HepG2 (cell line): Measurements from ENCODE around the gene MMAA. TPM values are rescaled to one million over a fixed set of nuclear protein-coding genes. Genes with fewer than 3 reads are reported as not detected.

Source experiments
- ATAC-seq: fragments of 200-7000 bp; cut with Tn5 transposase; 3 replicates; pipeline ENCODE4 v1.9.1; 2020; ENCODE audit warnings: mild to moderate bottlenecking, moderate library complexity
- BruUV-seq: library from RNA; stranded (reverse); fragments of 400-500 nt; replicated peaks from 2 replicates; lab custom pipeline; 2021; lab: Mats Ljungman, UMichigan
- CTCF ChIA-PET: fragments of 300-600 bp; formaldehyde crosslinking; extraction: SDS; loops from one replicate; lab custom pipeline; 2021; ENCODE audit warnings: low total read pairs, inconsistent platforms, low intra/inter-chr PET ratio; lab: Yijun Ruan, JAX
- POLR2A ChIA-PET: fragments of 350-600 bp; sonication (Branson Sonifier 250); formaldehyde crosslinking; loops from one replicate; lab custom pipeline; 2020; ENCODE audit warnings: antibody characterized with exemption, inconsistent platforms; lab: Yijun Ruan, JAX
- DNase-seq: peaks from one replicate; pipeline ENCODE4 v3.0.0-alpha.2; 2015; ENCODE audit warnings: low spot score
- FAIRE-seq: peaks from 3 replicates; lab custom pipeline; 2011; peaks lifted over from hg19 to GRCh38; lab: Jason Lieb, UNC
- H2AFZ ChIP-seq: one replicate; pipeline ENCODE4 v1.6.1; 2011; ENCODE audit warnings: low read length, inconsistent platforms
- H3K27ac ChIP-seq: fragments of 300-600 bp; 3 replicates; pipeline ENCODE4 v1.8.0; 2011; ENCODE audit warnings: mixed run types, mild to moderate bottlenecking, mixed read lengths, low read length, inconsistent platforms; ENCODE audit not compliant: insufficient read depth; ENCODE audit errors: extremely low read length
- H3K27me3 ChIP-seq, 2 experiments: fragments of 200-600 bp in 1 of 2; 2 replicates in 1 of 2; 3 replicates in 1 of 2; pipeline versions ENCODE4 v1.6.0 to v1.8.0; 2011; ENCODE audit warnings: low read length in 2 of 2, mild to moderate bottlenecking in 2 of 2, moderate library complexity in 2 of 2, inconsistent platforms in 1 of 2; ENCODE audit not compliant: insufficient read depth in 2 of 2, control insufficient read depth in 1 of 2
- H3K36me3 ChIP-seq, 2 experiments: fragments of 200-600 bp in 1 of 2; replicated peaks in 1 of 2; 2 replicates in 1 of 2; 3 replicates in 1 of 2; pipeline versions ENCODE4 v1.5.1 to v1.8.0; 2011; ENCODE audit warnings: low read length in 2 of 2, inconsistent platforms in 1 of 2; ENCODE audit not compliant: insufficient read depth in 2 of 2, control insufficient read depth in 1 of 2
- H3K4me1 ChIP-seq: 2 replicates; pipeline ENCODE4 v1.5.1; 2012; ENCODE audit warnings: low read length, inconsistent platforms; ENCODE audit not compliant: insufficient read depth
- H3K4me2 ChIP-seq: 2 replicates; pipeline ENCODE4 v1.6.0; 2011; ENCODE audit warnings: low read depth, low read length, inconsistent platforms
- H3K4me3 ChIP-seq, 3 experiments: fragments of 200-600 bp in 1 of 3; sonication (generic), shearing (Covaris generic) in 1 of 3; replicated peaks in 1 of 3; 2 replicates each; pipeline ENCODE4 v1.5.1; 2011 to 2016; ENCODE audit warnings: low read length in 3 of 3, inconsistent platforms in 2 of 3, low read depth in 2 of 3, mild to moderate bottlenecking in 2 of 3, control low read depth in 1 of 3, mixed read lengths in 1 of 3; ENCODE audit not compliant: insufficient read depth in 1 of 3
- H3K79me2 ChIP-seq: one replicate; pipeline ENCODE4 v1.6.1; 2011; ENCODE audit warnings: low read length, inconsistent platforms; ENCODE audit not compliant: insufficient read depth
- H3K9ac ChIP-seq: 2 replicates; pipeline ENCODE4 v1.6.0; 2011; ENCODE audit warnings: mild to moderate bottlenecking, low read depth, low read length, inconsistent platforms; ENCODE audit not compliant: insufficient read depth
- H3K9me3 ChIP-seq: 2 replicates; pipeline ENCODE4 v1.5.1; 2012; ENCODE audit warnings: mild to moderate bottlenecking, low read length
- H4K20me1 ChIP-seq: 2 replicates; pipeline ENCODE4 v1.6.0; 2011; ENCODE audit warnings: inconsistent platforms, mild to moderate bottlenecking, low read length, moderate library complexity; ENCODE audit not compliant: insufficient read depth
- ATRX ChIP-seq: sonication (generic); formaldehyde crosslinking; IDR thresholded peaks from 2 replicates; pipeline ENCODE4 v1.4.0; 2020; ENCODE audit warnings: missing genetic modification reagents, borderline replicate concordance
- FOSL2 ChIP-seq: sonication (generic); formaldehyde crosslinking; IDR thresholded peaks from 2 replicates; pipeline ENCODE4 v1.4.0; 2020; ENCODE audit warnings: missing genetic modification reagents
- HMGA1 ChIP-seq: sonication (generic); formaldehyde crosslinking; conservative IDR thresholded peaks from 2 replicates; pipeline ENCODE4 v1.4.0; 2020; ENCODE audit warnings: missing genetic modification reagents
- MAF1 ChIP-seq: sonication (generic); formaldehyde crosslinking; IDR thresholded peaks from 2 replicates; pipeline ENCODE4 v1.5.0; 2020; ENCODE audit warnings: missing genetic modification reagents, borderline replicate concordance
- MXD1 ChIP-seq: sonication (generic); formaldehyde crosslinking; IDR thresholded peaks from 2 replicates; pipeline ENCODE4 v1.4.0; 2020; ENCODE audit warnings: mild to moderate bottlenecking, missing genetic modification reagents
- PHF5A ChIP-seq: IDR thresholded peaks from one replicate; pipeline ENCODE4 v1.6.1; 2018; ENCODE audit warnings: low read depth, missing genetic modification reagents; ENCODE audit not compliant: unreplicated experiment
- SIX4 ChIP-seq: sonication (generic); formaldehyde crosslinking; IDR thresholded peaks from 2 replicates; pipeline ENCODE4 v1.4.0; 2020; ENCODE audit warnings: missing genetic modification reagents
- TARDBP ChIP-seq: sonication (generic); formaldehyde crosslinking; IDR thresholded peaks from 2 replicates; pipeline ENCODE4 v1.8.0; 2022; ENCODE audit warnings: mild to moderate bottlenecking, missing genetic modification reagents
- ZBTB44 ChIP-seq: sonication (generic); formaldehyde crosslinking; IDR thresholded peaks from 2 replicates; pipeline ENCODE4 v1.4.0; 2020; ENCODE audit warnings: missing genetic modification reagents
- ZNF614 ChIP-seq: IDR thresholded peaks from 2 replicates; pipeline ENCODE4 v1.6.1; 2018; ENCODE audit warnings: missing biosample characterization, missing genetic modification reagents, inconsistent platforms, borderline replicate concordance
- ZNF720 ChIP-seq: sonication (generic); formaldehyde crosslinking; IDR thresholded peaks from 2 replicates; pipeline ENCODE4 v1.4.0; 2020; ENCODE audit warnings: missing genetic modification reagents
- ZNF749 ChIP-seq: sonication (generic); formaldehyde crosslinking; IDR thresholded peaks from 2 replicates; pipeline ENCODE4 v1.8.0; 2022; ENCODE audit warnings: mild to moderate bottlenecking, missing genetic modification reagents, moderate library complexity, borderline replicate concordance
- WGBS: methylation state at CpG from one replicate; pipeline ENCODE4 v1.1.6; 2017; ENCODE audit warnings: low lambda C conversion rate; 5-methylcytosine and 5-hydroxymethylcytosine counted together
- in situ Hi-C: cut with HindIII; loops from 2 replicates; pipeline ENCODE4 v1.10.0; 2017; ENCODE audit warnings: low pct_unique_long_range_greater_than_20kb; ENCODE audit not compliant: extremely low pct_ligation_motif_present
- intact Hi-C: fragments of 100-400 bp; cut with micrococcal nuclease; formaldehyde crosslinking; loops from one replicate; pipeline ENCODE4 v1.10.0; 2022; ENCODE audit not compliant: unreplicated experiment
- polyA plus RNA-seq, 8 experiments: library from polyadenylated mRNA; depleted of rRNA in 3 of 8; stranded (reverse) in 7 of 8; unstranded in 1 of 8; fragments of >200 nt; fragmentation: Illumina TruSeq in 4 of 8; extraction: Trizol in 4 of 8; gene quantifications; 2 replicates each; pipeline versions ENCODE4 v1.2.1 to v1.2.3, GENCODE V29; 2011 to 2016; ENCODE audit warnings: low read depth in 4 of 8, missing spikeins in 1 of 8, mixed read lengths in 1 of 8; ENCODE audit not compliant: insufficient read depth in 1 of 8
- total RNA-seq, 5 experiments: library from RNA; depleted of rRNA; stranded (reverse); fragments of >200 nt; fragmentation: Illumina TruSeq; extraction: Trizol; gene quantifications; 2 replicates each; pipeline ENCODE4 v1.2.3, GENCODE V29; 2016; ENCODE audit warnings: low read depth in 1 of 5
- TF ChIP-seq, protein P1 (sequence below): sonication (generic); formaldehyde crosslinking; conservative IDR thresholded peaks from 2 replicates; pipeline ENCODE4 v1.4.0; 2020; ENCODE audit warnings: mild to moderate bottlenecking, missing genetic modification reagents, moderate library complexity

MMAA gene
- total and polyA plus RNA-seq, 2 of the 13 experiments (the other 11 are each of a cell fraction or from before 2014, with no cell fraction given), result 1.3 to 2.8 TPM

DNA sequence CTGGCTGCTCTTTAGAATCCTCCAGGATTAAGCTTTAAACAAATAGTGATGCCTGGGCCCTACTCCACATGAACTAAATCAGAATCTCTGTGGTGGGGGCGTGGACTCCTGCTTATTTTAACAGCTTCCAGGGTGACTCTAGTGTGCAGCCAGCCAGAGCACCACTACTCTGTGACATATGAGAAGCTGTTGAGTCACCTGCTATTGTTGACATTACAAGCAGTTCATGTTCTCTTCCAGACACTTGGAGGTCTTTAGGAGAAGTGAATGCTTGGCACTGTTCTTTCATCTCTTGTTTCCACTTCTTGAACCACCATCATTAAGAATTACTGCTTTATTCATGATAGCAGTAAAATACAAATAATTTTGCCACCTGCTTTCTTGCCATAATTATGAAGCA, 60.3 kb downstream of the MMAA start:
- peak; percentile 69; the same call in 2 of the 3 replicates for ATAC-seq
- ChIA-PET POLR2A (no interaction called here), CTCF (no interaction called here)
- Histone ChIP-seq H4K20me1 (no peaks in the 10 kb centered on the region), H3K79me2 (no peaks in the 10 kb centered on the region), H3K4me1 (peaks cover 17% of the 10 kb centered on the region), H3K9me3 (no peaks in the 10 kb centered on the region), H2AFZ (no peak overlapping the region)
- FAIRE-seq, result no peak
- no TSS peak for BruUV-seq
- intact Hi-C loops, result no loop called here
- no peak for TF ChIP-seq HMGA1 (CRISPR knock-in tag)
- no peak for TF ChIP-seq ZNF614 (CRISPR knock-in tag)
- TF ChIP-seq SIX4 (CRISPR knock-in tag), result peak; percentile 63; the same call in 1 of the 2 replicates
- TF ChIP-seq FOSL2 (CRISPR knock-in tag), result peak; percentile 24; the same call in 1 of the 2 replicates
- TF ChIP-seq, all 625 proteins: peak for 2
- no peaks in the 10 kb centered on the region for H3K36me3 ChIP-seq
- no peak overlapping the region for H3K27ac ChIP-seq
- WGBS, result 0% methylated on average over 1 of the region's 1 CpG
- no peak overlapping the region for H3K4me3 ChIP-seq
- H3K4me2 ChIP-seq, result no peak overlapping the region
- H3K27me3 ChIP-seq, result no peaks in the 10 kb centered on the region
- no peak overlapping the region for H3K9ac ChIP-seq
- in situ Hi-C loops, result no loop called here
- peak; percentile 25 for DNase-seq

- Histone ChIP-seq H3K79me2 (no peaks in the 10 kb centered on the region), H3K27ac (no peak within 1 kb of the TSS), H3K9me3 (no peaks in the 10 kb centered on the region), H2AFZ (no peak within 1 kb of the TSS), H4K20me1 (no peaks in the 10 kb centered on the region), H3K27me3 (no peaks in the 10 kb centered on the region), H3K4me2 (peak within 1 kb of the TSS; percentile 27), H3K9ac (no peak within 1 kb of the TSS), H3K36me3 (no peaks in the 10 kb centered on the region), H3K4me3 (no peak within 1 kb of the TSS), H3K4me1 (peaks cover 17% of the 10 kb centered on the region)
- intact Hi-C loops (no loop called here), in situ Hi-C loops (no loop called here)
- FAIRE-seq, result no peak
- ChIA-PET POLR2A (no interaction called here), CTCF (no interaction called here)
- peak; percentile 10 for DNase-seq
- WGBS, result 25% methylated on average over 6 of the region's 6 CpGs
- no peak; the same call in 2 of the 3 replicates for ATAC-seq
- no TSS peak for BruUV-seq
- no peak for TF ChIP-seq MXD1
- no peak for TF ChIP-seq ZBTB44 (CRISPR knock-in tag)
- no peak for TF ChIP-seq ZNF749 (CRISPR knock-in tag)
- TF ChIP-seq ATRX (CRISPR knock-in tag), result no peak
- no peak for TF ChIP-seq PHF5A (CRISPR knock-in tag)
- TF ChIP-seq MAF1, result no peak
- TF ChIP-seq, protein P1, sequence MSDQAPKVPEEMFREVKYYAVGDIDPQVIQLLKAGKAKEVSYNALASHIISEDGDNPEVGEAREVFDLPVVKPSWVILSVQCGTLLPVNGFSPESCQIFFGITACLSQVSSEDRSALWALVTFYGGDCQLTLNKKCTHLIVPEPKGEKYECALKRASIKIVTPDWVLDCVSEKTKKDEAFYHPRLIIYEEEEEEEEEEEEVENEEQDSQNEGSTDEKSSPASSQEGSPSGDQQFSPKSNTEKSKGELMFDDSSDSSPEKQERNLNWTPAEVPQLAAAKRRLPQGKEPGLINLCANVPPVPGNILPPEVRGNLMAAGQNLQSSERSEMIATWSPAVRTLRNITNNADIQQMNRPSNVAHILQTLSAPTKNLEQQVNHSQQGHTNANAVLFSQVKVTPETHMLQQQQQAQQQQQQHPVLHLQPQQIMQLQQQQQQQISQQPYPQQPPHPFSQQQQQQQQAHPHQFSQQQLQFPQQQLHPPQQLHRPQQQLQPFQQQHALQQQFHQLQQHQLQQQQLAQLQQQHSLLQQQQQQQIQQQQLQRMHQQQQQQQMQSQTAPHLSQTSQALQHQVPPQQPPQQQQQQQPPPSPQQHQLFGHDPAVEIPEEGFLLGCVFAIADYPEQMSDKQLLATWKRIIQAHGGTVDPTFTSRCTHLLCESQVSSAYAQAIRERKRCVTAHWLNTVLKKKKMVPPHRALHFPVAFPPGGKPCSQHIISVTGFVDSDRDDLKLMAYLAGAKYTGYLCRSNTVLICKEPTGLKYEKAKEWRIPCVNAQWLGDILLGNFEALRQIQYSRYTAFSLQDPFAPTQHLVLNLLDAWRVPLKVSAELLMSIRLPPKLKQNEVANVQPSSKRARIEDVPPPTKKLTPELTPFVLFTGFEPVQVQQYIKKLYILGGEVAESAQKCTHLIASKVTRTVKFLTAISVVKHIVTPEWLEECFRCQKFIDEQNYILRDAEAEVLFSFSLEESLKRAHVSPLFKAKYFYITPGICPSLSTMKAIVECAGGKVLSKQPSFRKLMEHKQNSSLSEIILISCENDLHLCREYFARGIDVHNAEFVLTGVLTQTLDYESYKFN (CRISPR knock-in tag), result no peak
- no peak for TF ChIP-seq TARDBP
- TF ChIP-seq ZNF720 (CRISPR knock-in tag), result no peak
Observed at GRCh38 chr4:145679991-145680455, 60.8 kb downstream of the MMAA start, which contains the start of gene C4orf51. TSS of gene C4orf51 (plus strand) at chr4:145680146. CDS start at chr4:145680204, 58 bp downstream.
